ENCODE results near the gene CCDC106. TPM values are rescaled to one million over a fixed set of nuclear protein-coding genes. Genes with fewer than 3 reads are reported as not detected.

CCDC106 gene
- total RNA-seq, 1 donor from 2014 or later, result 11.6 TPM

DNA sequence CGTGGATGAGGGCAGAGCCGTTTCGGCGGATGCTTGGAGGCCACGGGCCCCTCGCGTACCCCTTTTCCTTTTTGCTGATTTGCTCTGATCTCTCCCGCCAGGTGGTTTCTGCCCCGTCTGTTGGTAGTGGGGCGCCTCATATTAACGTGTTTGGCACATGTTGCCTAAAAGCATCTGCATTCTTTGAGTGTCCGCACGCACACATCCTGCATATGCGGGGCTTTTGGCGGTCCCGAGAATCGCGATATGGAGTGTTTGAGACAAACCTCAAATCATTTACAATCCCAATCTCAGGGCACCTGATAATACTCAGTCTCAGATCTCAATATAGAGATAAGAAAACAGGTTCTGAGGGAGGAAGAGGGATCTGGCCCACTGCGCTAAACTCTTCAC lies 7.6 kb downstream of the CCDC106 start:
- H3K9me3 ChIP-seq, result no peaks in the 10 kb centered on the region
- peak overlapping the region; percentile 98 for H3K27ac ChIP-seq
- peaks cover 30% of the 10 kb centered on the region for H3K36me3 ChIP-seq
- H3K4me3 ChIP-seq, result peak overlapping the region; percentile 95
- DNase-seq (no peak), ATAC-seq (no peak)
- intact Hi-C loops (cut with DNase I), result no loop called here
- H3K27me3 ChIP-seq (ENCODE audit: low read depth), result no peaks in the 10 kb centered on the region
- TF ChIP-seq, protein P1, sequence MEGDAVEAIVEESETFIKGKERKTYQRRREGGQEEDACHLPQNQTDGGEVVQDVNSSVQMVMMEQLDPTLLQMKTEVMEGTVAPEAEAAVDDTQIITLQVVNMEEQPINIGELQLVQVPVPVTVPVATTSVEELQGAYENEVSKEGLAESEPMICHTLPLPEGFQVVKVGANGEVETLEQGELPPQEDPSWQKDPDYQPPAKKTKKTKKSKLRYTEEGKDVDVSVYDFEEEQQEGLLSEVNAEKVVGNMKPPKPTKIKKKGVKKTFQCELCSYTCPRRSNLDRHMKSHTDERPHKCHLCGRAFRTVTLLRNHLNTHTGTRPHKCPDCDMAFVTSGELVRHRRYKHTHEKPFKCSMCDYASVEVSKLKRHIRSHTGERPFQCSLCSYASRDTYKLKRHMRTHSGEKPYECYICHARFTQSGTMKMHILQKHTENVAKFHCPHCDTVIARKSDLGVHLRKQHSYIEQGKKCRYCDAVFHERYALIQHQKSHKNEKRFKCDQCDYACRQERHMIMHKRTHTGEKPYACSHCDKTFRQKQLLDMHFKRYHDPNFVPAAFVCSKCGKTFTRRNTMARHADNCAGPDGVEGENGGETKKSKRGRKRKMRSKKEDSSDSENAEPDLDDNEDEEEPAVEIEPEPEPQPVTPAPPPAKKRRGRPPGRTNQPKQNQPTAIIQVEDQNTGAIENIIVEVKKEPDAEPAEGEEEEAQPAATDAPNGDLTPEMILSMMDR (IDR thresholded peaks at IDR 0.05), result no peak
- peaks cover 49% of the 10 kb centered on the region for H3K4me1 ChIP-seq

DNA sequence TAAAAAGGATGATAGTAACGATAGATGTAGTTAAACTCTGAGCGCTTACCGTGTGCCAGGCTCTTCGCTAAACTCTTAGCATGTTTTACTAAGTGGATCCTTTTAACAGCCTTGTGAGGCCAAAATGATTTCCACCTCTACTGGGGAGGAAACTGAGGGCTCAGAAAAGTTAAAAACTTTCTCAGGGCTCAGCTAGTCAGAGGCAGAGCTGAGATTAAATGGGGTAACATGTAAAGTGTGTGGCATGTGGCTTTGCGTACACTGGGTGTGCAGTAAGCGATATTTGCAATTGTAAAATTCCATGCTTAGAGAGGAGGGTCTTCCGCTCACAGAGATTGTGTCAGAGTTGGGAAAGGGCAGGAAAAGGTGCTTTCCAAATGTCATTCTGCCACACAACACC lies 8.5 kb downstream of the CCDC106 start:
- H3K27ac ChIP-seq, result no peak overlapping the region
- no peak for DNase-seq
- TF ChIP-seq, protein P1 (IDR thresholded peaks at IDR 0.05), result no peak
- no peaks in the 10 kb centered on the region for H3K27me3 ChIP-seq (ENCODE audit: low read depth)
- no peaks in the 10 kb centered on the region for H3K9me3 ChIP-seq
- peak overlapping the region; percentile 95 for H3K4me3 ChIP-seq
- peaks cover 37% of the 10 kb centered on the region for H3K36me3 ChIP-seq
- intact Hi-C loops (cut with DNase I), result no loop called here
- peaks cover 49% of the 10 kb centered on the region for H3K4me1 ChIP-seq
- no peak for ATAC-seq

DNA sequence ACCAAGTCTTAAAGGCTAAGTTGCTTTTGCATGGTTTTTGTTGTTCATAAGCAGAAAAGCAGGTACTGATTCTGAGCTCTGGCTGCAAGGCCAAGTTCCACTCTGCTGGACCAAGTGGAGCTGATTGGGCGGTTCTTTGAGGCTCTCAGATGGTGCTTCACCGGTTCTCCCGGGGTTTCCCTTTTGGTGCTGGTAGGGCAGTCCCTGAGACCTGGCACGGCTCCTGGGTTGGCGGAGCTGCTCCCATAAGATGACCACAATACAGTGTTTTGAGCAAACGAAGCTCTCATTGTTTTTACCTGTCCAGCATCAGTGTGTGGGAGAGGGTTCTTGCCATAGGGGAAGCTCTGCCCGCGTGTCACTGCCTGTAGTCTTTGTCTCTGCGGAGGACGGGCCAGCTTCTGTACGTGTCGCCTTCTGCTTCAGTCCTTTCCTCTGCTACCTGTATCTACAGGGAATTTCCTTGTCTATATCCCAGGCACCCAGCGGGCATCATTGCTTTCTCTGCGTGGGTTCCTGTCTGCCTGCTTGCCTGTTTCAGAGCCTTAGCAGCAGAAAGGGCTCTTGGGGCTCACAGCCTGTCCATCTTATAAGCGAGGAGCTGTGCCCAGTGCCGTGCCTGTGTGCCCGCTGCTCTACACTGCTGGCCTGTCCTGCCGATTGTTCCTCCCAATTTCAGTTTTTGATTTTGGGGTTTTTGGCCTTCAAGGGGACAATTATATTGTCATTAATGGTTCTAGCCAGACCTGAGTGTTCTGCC lies 9.2 kb downstream of the CCDC106 start:
- Histone ChIP-seq H3K27me3 (ENCODE audit: low read depth) (no peaks in the 10 kb centered on the region), H3K27ac (no peak overlapping the region), H3K36me3 (peaks cover 43% of the 10 kb centered on the region), H3K9me3 (no peaks in the 10 kb centered on the region), H3K4me3 (peak overlapping the region; percentile 95), H3K4me1 (peaks cover 49% of the 10 kb centered on the region)
- no peak for ATAC-seq
- no peak for DNase-seq
- intact Hi-C loops (cut with DNase I), result no loop called here
- TF ChIP-seq, protein P1 (IDR thresholded peaks at IDR 0.05), result no peak

DNA sequence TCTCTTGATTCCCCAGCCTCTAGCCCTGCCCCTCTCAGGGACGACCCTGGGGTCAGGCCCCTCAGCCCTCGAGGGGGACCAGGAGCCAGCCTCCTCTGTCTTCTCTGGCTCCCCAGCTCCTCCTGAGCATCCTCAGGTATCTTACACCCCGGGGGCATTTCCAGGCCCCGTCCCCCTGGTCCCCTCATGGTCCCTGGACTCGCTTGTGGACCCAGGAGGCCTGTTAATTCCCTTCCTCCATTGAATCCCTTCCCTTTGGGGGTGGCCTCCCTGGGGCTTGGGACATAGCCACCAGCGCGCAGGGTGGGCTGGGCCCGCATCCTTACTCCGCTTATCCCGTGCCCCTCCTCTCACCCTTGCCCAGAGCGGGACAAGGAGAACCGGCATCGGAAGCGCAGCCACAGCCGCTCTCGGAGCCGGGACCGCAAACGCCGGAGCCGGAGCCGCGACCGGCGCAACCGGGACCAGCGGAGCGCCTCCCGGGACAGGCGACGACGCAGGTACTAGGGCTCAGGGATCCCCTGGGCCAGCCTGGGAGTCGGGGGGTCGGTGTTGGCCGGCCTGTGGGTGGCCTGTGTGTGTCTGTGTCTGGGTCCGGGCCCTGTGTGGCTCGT lies 10.9 kb downstream of the CCDC106 start:
- no peak overlapping the region for H3K27ac ChIP-seq
- intact Hi-C loops (cut with DNase I), result no loop called here
- no peak overlapping the region for H3K4me3 ChIP-seq
- peaks cover 42% of the 10 kb centered on the region for H3K4me1 ChIP-seq
- peaks cover 55% of the 10 kb centered on the region for H3K36me3 ChIP-seq
- DNase-seq (no peak), ATAC-seq (no peak)
- TF ChIP-seq, protein P1 (IDR thresholded peaks at IDR 0.05), result no peak
- no peaks in the 10 kb centered on the region for H3K9me3 ChIP-seq
- no peaks in the 10 kb centered on the region for H3K27me3 ChIP-seq (ENCODE audit: low read depth)

DNA sequence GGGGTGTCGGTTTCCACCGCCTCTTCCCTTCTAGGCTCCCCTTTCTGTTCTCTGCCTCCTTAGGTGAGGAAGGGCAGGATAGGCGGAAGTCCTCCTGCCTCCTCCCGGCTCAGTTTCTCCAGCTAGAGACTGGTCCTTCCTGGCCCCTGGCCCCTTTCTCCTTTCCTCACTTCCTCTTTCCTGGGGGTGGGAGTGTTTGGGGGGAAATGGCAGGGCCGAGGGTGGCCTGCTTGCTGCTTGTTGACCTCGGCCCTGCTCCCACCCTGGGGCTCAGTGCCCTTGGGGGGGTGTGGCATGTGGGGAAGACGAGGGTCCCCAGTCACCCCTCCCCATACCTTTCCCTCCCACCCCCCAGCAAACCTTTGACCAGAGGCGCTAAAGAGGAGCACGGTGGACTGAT lies 11.8 kb downstream of the CCDC106 start:
- Histone ChIP-seq H3K4me3 (no peak overlapping the region), H3K9me3 (no peaks in the 10 kb centered on the region), H3K4me1 (peaks cover 42% of the 10 kb centered on the region), H3K27me3 (ENCODE audit: low read depth) (no peaks in the 10 kb centered on the region), H3K36me3 (peaks cover 64% of the 10 kb centered on the region), H3K27ac (no peak overlapping the region)
- DNase-seq, result no peak
- TF ChIP-seq, protein P1 (IDR thresholded peaks at IDR 0.05), result no peak
- no peak for ATAC-seq
- intact Hi-C loops (cut with DNase I), result no loop called here
